H9 (cell line): ENCODE measurements around the gene NOD1. TPM values are rescaled to one million over a fixed set of nuclear protein-coding genes. Genes with fewer than 3 reads are reported as not detected.
A peak's percentile ranks its signal among the peaks of the same experiment; 100 is the strongest.

ENCODE experiments used
- DNase-seq: peaks from one replicate; pipeline ENCODE4 v3.0.0-alpha.2; 2017
- H2AFZ ChIP-seq: one replicate; pipeline ENCODE4 v1.6.1; 2013; ENCODE audit warnings: mild to moderate bottlenecking, low read length, control low read depth, moderate library complexity
- H2AK5ac ChIP-seq: 2 replicates; pipeline ENCODE4 v1.6.1; 2013; ENCODE audit warnings: low read length, control low read depth, mixed read lengths; ENCODE audit not compliant: insufficient read length
- H2BK120ac ChIP-seq: one replicate; pipeline ENCODE4 v1.6.1; 2013; ENCODE audit warnings: low read depth, mild to moderate bottlenecking, low read length, control low read depth, inconsistent platforms; ENCODE audit not compliant: poor library complexity, severe bottlenecking
- H2BK12ac ChIP-seq: 2 replicates; pipeline ENCODE4 v1.6.1; 2013; ENCODE audit warnings: low read length, control low read depth, mixed read lengths, low read depth; ENCODE audit not compliant: insufficient read length
- H2BK15ac ChIP-seq: 2 replicates; pipeline ENCODE4 v1.6.1; 2013; ENCODE audit warnings: low read depth, low read length, control low read depth
- H2BK20ac ChIP-seq: one replicate; pipeline ENCODE4 v1.6.1; 2013; ENCODE audit warnings: low read depth, mild to moderate bottlenecking, low read length, control low read depth, inconsistent platforms; ENCODE audit not compliant: poor library complexity, severe bottlenecking
- H2BK5ac ChIP-seq: 2 replicates; pipeline ENCODE4 v1.6.1; 2013; ENCODE audit warnings: low read length, control low read depth, mixed read lengths; ENCODE audit not compliant: insufficient read length
- H3K14ac ChIP-seq: 2 replicates; pipeline ENCODE4 v1.6.1; 2013; ENCODE audit warnings: low read length, control low read depth; ENCODE audit not compliant: insufficient read depth
- H3K18ac ChIP-seq: 2 replicates; pipeline ENCODE4 v1.6.1; 2013; ENCODE audit warnings: low read depth, mild to moderate bottlenecking, mixed read lengths, low read length, control low read depth; ENCODE audit not compliant: insufficient read length
- H3K23ac ChIP-seq: 2 replicates; pipeline ENCODE4 v1.6.1; 2013; ENCODE audit warnings: low read length, control low read depth, mixed read lengths, low read depth; ENCODE audit not compliant: insufficient read length
- H3K23me2 ChIP-seq: 2 replicates; pipeline ENCODE4 v1.6.1; 2013; ENCODE audit warnings: low read depth, mild to moderate bottlenecking, mixed read lengths, low read length, control low read depth; ENCODE audit not compliant: insufficient read length, poor library complexity, severe bottlenecking
- H3K27ac ChIP-seq: 2 replicates; pipeline ENCODE4 v1.5.1; 2013; ENCODE audit warnings: low read length, control low read depth, mixed read lengths, low read depth; ENCODE audit not compliant: insufficient read length
- H3K27me3 ChIP-seq: 2 replicates; pipeline ENCODE4 v1.6.1; 2013; ENCODE audit warnings: low read length, control low read depth, inconsistent platforms; ENCODE audit not compliant: insufficient read depth
- H3K4ac ChIP-seq: 2 replicates; pipeline ENCODE4 v1.6.1; 2013; ENCODE audit warnings: low read depth, mild to moderate bottlenecking, control low read depth, inconsistent platforms, low read length, moderate library complexity
- H3K4me1 ChIP-seq: 2 replicates; pipeline ENCODE4 v1.6.1; 2013; ENCODE audit warnings: low read length, control low read depth, inconsistent platforms; ENCODE audit not compliant: insufficient read depth
- H3K4me2 ChIP-seq: 2 replicates; pipeline ENCODE4 v1.6.1; 2013; ENCODE audit warnings: low read length, control low read depth, mixed read lengths; ENCODE audit not compliant: insufficient read length, insufficient read depth
- H3K56ac ChIP-seq: 2 replicates; pipeline ENCODE4 v1.6.1; 2013; ENCODE audit warnings: low read depth, mild to moderate bottlenecking, mixed read lengths, low read length, control low read depth; ENCODE audit not compliant: insufficient read length
- H3K79me1 ChIP-seq: 2 replicates; pipeline ENCODE4 v1.6.1; 2013; ENCODE audit warnings: low read depth, mild to moderate bottlenecking, moderate library complexity, low read length, control low read depth, inconsistent platforms; ENCODE audit not compliant: insufficient read depth, poor library complexity, severe bottlenecking
- H3K79me2 ChIP-seq: 2 replicates; pipeline ENCODE4 v1.6.1; 2013; ENCODE audit warnings: low read length, control low read depth, inconsistent platforms; ENCODE audit not compliant: insufficient read depth
- H3K9ac ChIP-seq: 2 replicates; pipeline ENCODE4 v1.6.1; 2013; ENCODE audit warnings: low read length, control low read depth, mixed read lengths; ENCODE audit not compliant: insufficient read length; ENCODE audit errors: extremely low read depth
- H3K9me3 ChIP-seq: one replicate; pipeline ENCODE4 v1.6.1; 2013; ENCODE audit warnings: low read depth, low read length, inconsistent platforms; ENCODE audit not compliant: control insufficient read depth
- H3T11ph ChIP-seq: one replicate; pipeline ENCODE4 v1.6.1; 2013; ENCODE audit warnings: mild to moderate bottlenecking, low read length, control low read depth, inconsistent platforms
- H4K20me1 ChIP-seq: one replicate; pipeline ENCODE4 v1.6.1; 2013; ENCODE audit not compliant: control insufficient read depth, insufficient read length, insufficient read depth
- H4K5ac ChIP-seq: 2 replicates; pipeline ENCODE4 v1.6.1; 2013; ENCODE audit warnings: low read depth, mild to moderate bottlenecking, mixed read lengths, low read length, control low read depth; ENCODE audit not compliant: insufficient read length
- H4K8ac ChIP-seq: replicated peaks from 2 replicates; pipeline ENCODE4 v1.6.1; 2013; ENCODE audit warnings: low read length, control low read depth, mixed read lengths, low read depth; ENCODE audit not compliant: insufficient read length
- H4K91ac ChIP-seq: 2 replicates; pipeline ENCODE4 v1.6.1; 2013; ENCODE audit warnings: low read depth, mild to moderate bottlenecking, moderate library complexity, mixed read lengths, low read length, control low read depth; ENCODE audit not compliant: insufficient read length
- H3K27ac Mint-ChIP-seq, 3 experiments: 2 replicates in 2 of 3; 3 replicates in 1 of 3; pipeline ENCODE4 v1.8.0; 2020 to 2021; ENCODE audit warnings: mixed read lengths in 3 of 3, mild to moderate bottlenecking in 1 of 3, moderate library complexity in 1 of 3
- H3K27me3 Mint-ChIP-seq: 2 replicates; pipeline ENCODE4 v1.8.0; 2021; ENCODE audit warnings: low read depth, mild to moderate bottlenecking, moderate library complexity, mixed read lengths
- H3K36me3 Mint-ChIP-seq, 3 experiments: 2 replicates in 2 of 3; 3 replicates in 1 of 3; pipeline ENCODE4 v1.8.0; 2020 to 2021; ENCODE audit warnings: low read depth in 3 of 3, mixed read lengths in 3 of 3; ENCODE audit not compliant: insufficient read depth in 1 of 3
- H3K4me1 Mint-ChIP-seq, 2 experiments: 2 replicates each; pipeline ENCODE4 v1.8.0; 2020; ENCODE audit warnings: mixed read lengths in 2 of 2
- H3K4me3 Mint-ChIP-seq, 2 experiments: 2 replicates in 1 of 2; 3 replicates in 1 of 2; pipeline ENCODE4 v1.8.0; 2020 to 2021; ENCODE audit warnings: mild to moderate bottlenecking in 2 of 2, mixed read lengths in 2 of 2, moderate library complexity in 1 of 2
- H3K9me3 Mint-ChIP-seq, 2 experiments: 2 replicates in 1 of 2; 3 replicates in 1 of 2; pipeline ENCODE4 v1.8.0; 2020; ENCODE audit warnings: mild to moderate bottlenecking in 2 of 2, mixed read lengths in 2 of 2, moderate library complexity in 1 of 2
- WGBS: extraction: QIAGEN DNeasy Blood & Tissue Kit; methylation state at CpG from one replicate; pipeline ENCODE4 v1.1.7; 2013; ENCODE audit warnings: missing lambda C conversion rate, low lambda C conversion rate, mixed read lengths; ENCODE audit not compliant: insufficient read length; ENCODE audit errors: extremely low coverage; 5-methylcytosine and 5-hydroxymethylcytosine counted together
- total RNA-seq: library from RNA; stranded (reverse); gene quantifications from 2 replicates; pipeline ENCODE4 v1.2.1, GENCODE V29; 2021
- TF ChIP-seq, protein P1 (sequence below): fragments of 200-600 bp; sonication (generic); conservative IDR thresholded peaks from 3 replicates; pipeline ENCODE4 v1.8.0; 2021; ENCODE audit warnings: antibody characterized with exemption, mild to moderate bottlenecking

NOD1 gene
- total RNA-seq, 1 experiment from 2014 or later: 5.3 TPM

GRCh38 chr7:30505174-30505697, 26.7 kb upstream of the NOD1 start:
- no CpG with 5 or more reads among the region's 19 CpGs for WGBS
- peak overlapping the region; percentile 45 for H3K9ac ChIP-seq
- peaks cover 24 to 29% of the 10 kb centered on the region in 2 experiments for H3K9me3 Mint-ChIP-seq
- peak overlapping the region; percentile 99 for H3K4me2 ChIP-seq
- no peak overlapping the region for H2BK15ac ChIP-seq
- H2AK5ac ChIP-seq: no peak overlapping the region
- no peak overlapping the region for H4K5ac ChIP-seq
- H3K79me1 ChIP-seq: peaks cover 4% of the 10 kb centered on the region
- H3K9me3 ChIP-seq: no peaks in the 10 kb centered on the region
- no peak overlapping the region for H3K56ac ChIP-seq
- H3K27ac Mint-ChIP-seq: peak overlapping the region in 1 of 3 experiments; percentile 94; a peak in 2 of 7 replicates
- no peak overlapping the region for H3K27ac ChIP-seq
- TF ChIP-seq, protein P1, sequence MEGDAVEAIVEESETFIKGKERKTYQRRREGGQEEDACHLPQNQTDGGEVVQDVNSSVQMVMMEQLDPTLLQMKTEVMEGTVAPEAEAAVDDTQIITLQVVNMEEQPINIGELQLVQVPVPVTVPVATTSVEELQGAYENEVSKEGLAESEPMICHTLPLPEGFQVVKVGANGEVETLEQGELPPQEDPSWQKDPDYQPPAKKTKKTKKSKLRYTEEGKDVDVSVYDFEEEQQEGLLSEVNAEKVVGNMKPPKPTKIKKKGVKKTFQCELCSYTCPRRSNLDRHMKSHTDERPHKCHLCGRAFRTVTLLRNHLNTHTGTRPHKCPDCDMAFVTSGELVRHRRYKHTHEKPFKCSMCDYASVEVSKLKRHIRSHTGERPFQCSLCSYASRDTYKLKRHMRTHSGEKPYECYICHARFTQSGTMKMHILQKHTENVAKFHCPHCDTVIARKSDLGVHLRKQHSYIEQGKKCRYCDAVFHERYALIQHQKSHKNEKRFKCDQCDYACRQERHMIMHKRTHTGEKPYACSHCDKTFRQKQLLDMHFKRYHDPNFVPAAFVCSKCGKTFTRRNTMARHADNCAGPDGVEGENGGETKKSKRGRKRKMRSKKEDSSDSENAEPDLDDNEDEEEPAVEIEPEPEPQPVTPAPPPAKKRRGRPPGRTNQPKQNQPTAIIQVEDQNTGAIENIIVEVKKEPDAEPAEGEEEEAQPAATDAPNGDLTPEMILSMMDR: no peak
- H3K23me2 ChIP-seq: peaks cover 9% of the 10 kb centered on the region
- H3K4ac ChIP-seq: no peak overlapping the region
- H3K27me3 Mint-ChIP-seq: peaks cover 17% of the 10 kb centered on the region
- no peak overlapping the region for H2BK12ac ChIP-seq
- H4K91ac ChIP-seq: no peak overlapping the region
- peaks cover 11% of the 10 kb centered on the region; the same call in 1 of the 2 replicates for H3K4me1 ChIP-seq
- no peaks in the 10 kb centered on the region for H3K27me3 ChIP-seq
- no peak overlapping the region for H2BK5ac ChIP-seq
- no peaks in the 10 kb centered on the region for H4K20me1 ChIP-seq
- H2BK120ac ChIP-seq: no peak overlapping the region
- H3K14ac ChIP-seq: peak overlapping the region; percentile 37; the same call in 1 of the 2 replicates
- H3K23ac ChIP-seq: no peak overlapping the region
- H3K4me3 Mint-ChIP-seq: peak overlapping the region; percentile 83 to 88
- H3K79me2 ChIP-seq: peaks cover 19% of the 10 kb centered on the region; the same call in 1 of the 2 replicates
- DNase-seq: no peak
- no peak overlapping the region for H2BK20ac ChIP-seq
- H3K4me1 Mint-ChIP-seq: peaks cover 20 to 21% of the 10 kb centered on the region in 2 experiments
- peaks cover 6 to 36% (median 29%) of the 10 kb centered on the region in 3 experiments for H3K36me3 Mint-ChIP-seq
- no peak overlapping the region for H3T11ph ChIP-seq
- no peak overlapping the region for H4K8ac ChIP-seq
- peak overlapping the region; percentile 52 for H3K18ac ChIP-seq
- H2AFZ ChIP-seq: no peak overlapping the region
